HepG2 (cell line): ENCODE results near the gene ARFGEF2. TPM values are rescaled to one million over a fixed set of nuclear protein-coding genes. Genes with fewer than 3 reads are reported as not detected.

ENCODE experiments used
- KLF16 ChIP-seq, 2 experiments: sonication (generic) in 1 of 2; formaldehyde crosslinking in 1 of 2; IDR thresholded peaks; 2 replicates each; pipeline versions ENCODE4 v1.6.1 to v1.8.0; 2016 to 2023; ENCODE audit warnings: missing genetic modification reagents in 2 of 2, missing compliant biosample characterization in 1 of 2
- MIXL1 ChIP-seq: IDR thresholded peaks from 2 replicates; pipeline ENCODE4 v1.6.1; 2016
- SPEN ChIP-seq: sonication (generic); formaldehyde crosslinking; IDR thresholded peaks from 2 replicates; pipeline ENCODE4 v1.5.1; 2020; ENCODE audit warnings: low read depth, mild to moderate bottlenecking, missing genetic modification reagents
- ZBTB8A ChIP-seq: sonication (generic); formaldehyde crosslinking; IDR thresholded peaks from 2 replicates; pipeline ENCODE4 v1.4.0; 2020; ENCODE audit warnings: mild to moderate bottlenecking, low read depth, missing genetic modification reagents, borderline replicate concordance
- ZNF3 ChIP-seq: IDR thresholded peaks from 2 replicates; pipeline ENCODE4 v1.7.0; 2017; ENCODE audit warnings: inconsistent platforms
- ZNF567 ChIP-seq: sonication (generic); formaldehyde crosslinking; IDR thresholded peaks from 2 replicates; pipeline ENCODE4 v1.8.1; 2023; ENCODE audit warnings: mild to moderate bottlenecking, missing genetic modification reagents, borderline replicate concordance
- ZNF839 ChIP-seq: sonication (generic); formaldehyde crosslinking; IDR thresholded peaks from 2 replicates; pipeline ENCODE4 v1.4.0; 2020; ENCODE audit warnings: missing genetic modification reagents, mild to moderate bottlenecking, borderline replicate concordance
- polyA plus RNA-seq, 8 experiments: library from polyadenylated mRNA; depleted of rRNA in 3 of 8; stranded (reverse) in 7 of 8; unstranded in 1 of 8; fragments of >200 nt; fragmentation: Illumina TruSeq in 4 of 8; extraction: Trizol in 4 of 8; gene quantifications; 2 replicates each; pipeline versions ENCODE4 v1.2.1 to v1.2.3, GENCODE V29; 2011 to 2016; ENCODE audit warnings: low read depth in 4 of 8, missing spikeins in 1 of 8, mixed read lengths in 1 of 8; ENCODE audit not compliant: insufficient read depth in 1 of 8
- total RNA-seq, 5 experiments: library from RNA; depleted of rRNA; stranded (reverse); fragments of >200 nt; fragmentation: Illumina TruSeq; extraction: Trizol; gene quantifications; 2 replicates each; pipeline ENCODE4 v1.2.3, GENCODE V29; 2016; ENCODE audit warnings: low read depth in 1 of 5
- TF ChIP-seq, protein P1 (sequence below): sonication (generic); formaldehyde crosslinking; IDR thresholded peaks from 2 replicates; pipeline ENCODE4 v1.4.0; 2020; ENCODE audit warnings: missing genetic modification reagents
- TF ChIP-seq, protein P2 (sequence below), 2 experiments: IDR thresholded peaks; 2 replicates each; pipeline ENCODE4 v1.6.1; 2011 to 2012; ENCODE audit warnings: low read length in 2 of 2, borderline replicate concordance in 1 of 2, low read depth in 1 of 2, mild to moderate bottlenecking in 1 of 2, moderate library complexity in 1 of 2
- TF ChIP-seq, protein P3 (sequence below): sonication (generic); formaldehyde crosslinking; IDR thresholded peaks from 2 replicates; pipeline ENCODE4 v1.9.0; 2021; ENCODE audit warnings: missing genetic modification reagents, borderline replicate concordance
- TF ChIP-seq, protein P4 (sequence below), 2 experiments: fragments of 450-650 bp in 1 of 2; sonication (generic) in 1 of 2; formaldehyde crosslinking in 1 of 2; IDR thresholded peaks; 2 replicates each; pipeline versions ENCODE4 v1.6.1 to v1.8.0; 2016 to 2022; ENCODE audit warnings: antibody characterized with exemption in 1 of 2, mild to moderate bottlenecking in 1 of 2, missing genetic modification reagents in 1 of 2

Gene ARFGEF2
- total and polyA plus RNA-seq, 2 of the 13 experiments (the other 11 are each of a cell fraction or from before 2014, with no cell fraction given): 44.0 to 60.8 TPM

DNA sequence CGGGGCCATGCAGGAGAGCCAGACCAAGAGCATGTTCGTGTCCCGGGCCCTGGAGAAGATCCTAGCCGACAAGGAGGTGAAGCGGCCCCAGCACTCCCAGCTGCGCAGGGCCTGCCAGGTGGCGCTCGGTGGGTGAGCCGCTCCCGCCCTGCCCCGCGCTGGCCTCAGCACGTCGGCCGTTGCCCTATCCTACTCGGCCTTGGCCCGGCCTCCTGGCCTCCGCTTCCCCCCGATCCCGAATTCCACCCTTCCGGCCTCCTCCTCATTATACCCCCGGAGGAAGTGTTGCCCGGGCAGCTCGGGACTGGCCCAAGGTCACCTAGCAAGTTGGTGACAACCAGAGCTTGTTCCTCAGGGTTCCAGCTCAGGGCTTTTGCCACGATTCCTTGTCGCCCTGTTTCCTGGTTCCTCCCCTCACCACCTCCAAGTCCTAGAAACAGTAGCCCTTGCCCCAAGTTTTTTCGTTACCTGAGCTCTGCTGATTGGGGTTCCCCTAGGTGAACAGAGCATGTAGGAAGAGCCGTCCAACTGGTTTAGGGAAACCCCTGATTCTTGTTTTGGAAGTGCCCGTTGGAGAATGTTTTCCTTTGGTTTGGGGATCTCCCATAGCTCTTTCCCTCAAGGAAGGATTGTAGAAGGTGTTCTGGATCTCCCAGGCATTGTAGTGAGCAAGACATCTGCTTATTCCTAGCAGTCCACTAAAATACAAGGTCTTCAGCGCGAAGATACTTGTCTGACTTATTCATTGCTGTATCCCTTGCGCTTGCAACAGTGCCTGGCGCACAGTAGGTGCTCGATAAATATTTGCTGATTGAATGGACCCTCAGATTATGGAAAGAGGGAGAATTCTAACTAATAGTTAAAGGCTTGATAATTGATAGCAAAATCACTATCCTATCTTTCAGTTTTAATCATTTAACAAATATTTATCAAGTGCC is 641 bp downstream of the ARFGEF2 start (continued):
- TF ChIP-seq SPEN (CRISPR knock-in tag) (peak; percentile 81), KLF16 (CRISPR knock-in tag; IDR thresholded peaks at IDR 0.05) (peak; percentile 6 to 22; a peak in 1 of 4 replicates), MIXL1 (CRISPR knock-in tag) (0 out of 2 replicates have a peak, but pooled peaks have one; percentile 9), ZNF839 (no peak), ZNF567 (peak; percentile 26; the same call in 1 of the 2 replicates), ZBTB8A (CRISPR knock-in tag) (peak; percentile 93), ZNF3 (CRISPR knock-in tag) (no peak; the same call in 1 of the 2 replicates)
- TF ChIP-seq, protein P1, sequence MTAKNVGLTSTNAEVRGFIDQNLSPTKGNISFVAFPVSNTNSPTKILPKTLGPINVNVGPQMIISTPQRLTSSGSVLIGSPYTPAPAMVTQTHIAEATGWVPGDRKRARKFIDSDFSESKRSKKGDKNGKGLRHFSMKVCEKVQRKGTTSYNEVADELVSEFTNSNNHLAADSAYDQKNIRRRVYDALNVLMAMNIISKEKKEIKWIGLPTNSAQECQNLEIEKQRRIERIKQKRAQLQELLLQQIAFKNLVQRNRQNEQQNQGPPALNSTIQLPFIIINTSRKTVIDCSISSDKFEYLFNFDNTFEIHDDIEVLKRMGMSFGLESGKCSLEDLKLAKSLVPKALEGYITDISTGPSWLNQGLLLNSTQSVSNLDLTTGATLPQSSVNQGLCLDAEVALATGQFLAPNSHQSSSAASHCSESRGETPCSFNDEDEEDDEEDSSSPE (CRISPR knock-in tag): peak; percentile 58; the same call in 1 of the 2 replicates
- TF ChIP-seq, protein P2, sequence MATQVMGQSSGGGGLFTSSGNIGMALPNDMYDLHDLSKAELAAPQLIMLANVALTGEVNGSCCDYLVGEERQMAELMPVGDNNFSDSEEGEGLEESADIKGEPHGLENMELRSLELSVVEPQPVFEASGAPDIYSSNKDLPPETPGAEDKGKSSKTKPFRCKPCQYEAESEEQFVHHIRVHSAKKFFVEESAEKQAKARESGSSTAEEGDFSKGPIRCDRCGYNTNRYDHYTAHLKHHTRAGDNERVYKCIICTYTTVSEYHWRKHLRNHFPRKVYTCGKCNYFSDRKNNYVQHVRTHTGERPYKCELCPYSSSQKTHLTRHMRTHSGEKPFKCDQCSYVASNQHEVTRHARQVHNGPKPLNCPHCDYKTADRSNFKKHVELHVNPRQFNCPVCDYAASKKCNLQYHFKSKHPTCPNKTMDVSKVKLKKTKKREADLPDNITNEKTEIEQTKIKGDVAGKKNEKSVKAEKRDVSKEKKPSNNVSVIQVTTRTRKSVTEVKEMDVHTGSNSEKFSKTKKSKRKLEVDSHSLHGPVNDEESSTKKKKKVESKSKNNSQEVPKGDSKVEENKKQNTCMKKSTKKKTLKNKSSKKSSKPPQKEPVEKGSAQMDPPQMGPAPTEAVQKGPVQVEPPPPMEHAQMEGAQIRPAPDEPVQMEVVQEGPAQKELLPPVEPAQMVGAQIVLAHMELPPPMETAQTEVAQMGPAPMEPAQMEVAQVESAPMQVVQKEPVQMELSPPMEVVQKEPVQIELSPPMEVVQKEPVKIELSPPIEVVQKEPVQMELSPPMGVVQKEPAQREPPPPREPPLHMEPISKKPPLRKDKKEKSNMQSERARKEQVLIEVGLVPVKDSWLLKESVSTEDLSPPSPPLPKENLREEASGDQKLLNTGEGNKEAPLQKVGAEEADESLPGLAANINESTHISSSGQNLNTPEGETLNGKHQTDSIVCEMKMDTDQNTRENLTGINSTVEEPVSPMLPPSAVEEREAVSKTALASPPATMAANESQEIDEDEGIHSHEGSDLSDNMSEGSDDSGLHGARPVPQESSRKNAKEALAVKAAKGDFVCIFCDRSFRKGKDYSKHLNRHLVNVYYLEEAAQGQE (IDR thresholded peaks at IDR 0.05; ENCODE audit: borderline replicate concordance in 1 of 2, low read depth in 1 of 2, low read length in 2 of 2): 0 out of 4 replicates have a peak, but pooled peaks of 1 of the 2 experiments have one; percentile 8
- TF ChIP-seq, protein P3, sequence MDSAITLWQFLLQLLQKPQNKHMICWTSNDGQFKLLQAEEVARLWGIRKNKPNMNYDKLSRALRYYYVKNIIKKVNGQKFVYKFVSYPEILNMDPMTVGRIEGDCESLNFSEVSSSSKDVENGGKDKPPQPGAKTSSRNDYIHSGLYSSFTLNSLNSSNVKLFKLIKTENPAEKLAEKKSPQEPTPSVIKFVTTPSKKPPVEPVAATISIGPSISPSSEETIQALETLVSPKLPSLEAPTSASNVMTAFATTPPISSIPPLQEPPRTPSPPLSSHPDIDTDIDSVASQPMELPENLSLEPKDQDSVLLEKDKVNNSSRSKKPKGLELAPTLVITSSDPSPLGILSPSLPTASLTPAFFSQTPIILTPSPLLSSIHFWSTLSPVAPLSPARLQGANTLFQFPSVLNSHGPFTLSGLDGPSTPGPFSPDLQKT: 0 out of 2 replicates have a peak, but pooled peaks have one; percentile 50
- TF ChIP-seq, protein P4, sequence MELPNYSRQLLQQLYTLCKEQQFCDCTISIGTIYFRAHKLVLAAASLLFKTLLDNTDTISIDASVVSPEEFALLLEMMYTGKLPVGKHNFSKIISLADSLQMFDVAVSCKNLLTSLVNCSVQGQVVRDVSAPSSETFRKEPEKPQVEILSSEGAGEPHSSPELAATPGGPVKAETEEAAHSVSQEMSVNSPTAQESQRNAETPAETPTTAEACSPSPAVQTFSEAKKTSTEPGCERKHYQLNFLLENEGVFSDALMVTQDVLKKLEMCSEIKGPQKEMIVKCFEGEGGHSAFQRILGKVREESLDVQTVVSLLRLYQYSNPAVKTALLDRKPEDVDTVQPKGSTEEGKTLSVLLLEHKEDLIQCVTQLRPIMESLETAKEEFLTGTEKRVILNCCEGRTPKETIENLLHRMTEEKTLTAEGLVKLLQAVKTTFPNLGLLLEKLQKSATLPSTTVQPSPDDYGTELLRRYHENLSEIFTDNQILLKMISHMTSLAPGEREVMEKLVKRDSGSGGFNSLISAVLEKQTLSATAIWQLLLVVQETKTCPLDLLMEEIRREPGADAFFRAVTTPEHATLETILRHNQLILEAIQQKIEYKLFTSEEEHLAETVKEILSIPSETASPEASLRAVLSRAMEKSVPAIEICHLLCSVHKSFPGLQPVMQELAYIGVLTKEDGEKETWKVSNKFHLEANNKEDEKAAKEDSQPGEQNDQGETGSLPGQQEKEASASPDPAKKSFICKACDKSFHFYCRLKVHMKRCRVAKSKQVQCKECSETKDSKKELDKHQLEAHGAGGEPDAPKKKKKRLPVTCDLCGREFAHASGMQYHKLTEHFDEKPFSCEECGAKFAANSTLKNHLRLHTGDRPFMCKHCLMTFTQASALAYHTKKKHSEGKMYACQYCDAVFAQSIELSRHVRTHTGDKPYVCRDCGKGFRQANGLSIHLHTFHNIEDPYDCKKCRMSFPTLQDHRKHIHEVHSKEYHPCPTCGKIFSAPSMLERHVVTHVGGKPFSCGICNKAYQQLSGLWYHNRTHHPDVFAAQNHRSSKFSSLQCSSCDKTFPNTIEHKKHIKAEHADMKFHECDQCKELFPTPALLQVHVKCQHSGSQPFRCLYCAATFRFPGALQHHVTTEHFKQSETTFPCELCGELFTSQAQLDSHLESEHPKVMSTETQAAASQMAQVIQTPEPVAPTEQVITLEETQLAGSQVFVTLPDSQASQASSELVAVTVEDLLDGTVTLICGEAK (IDR thresholded peaks at IDR 0.05): no peak
- TF ChIP-seq, protein P4 (CRISPR knock-in tag; IDR thresholded peaks at IDR 0.05): peak; percentile 85; the same call in 1 of the 2 replicates
